Left cardiac atrium (tissue), 2 donors: ENCODE results near the gene SBF1. TPM values are rescaled to one million over a fixed set of nuclear protein-coding genes. Genes with fewer than 3 reads are reported as not detected.

Experiments used
- total RNA-seq, 2 donors: library from RNA; stranded (reverse); fragmentation: NEBNext Ultra II Directional; extraction: Animal tissue kit (Norgen Biotek cat#: 25700); gene quantifications; one replicate each; pipeline ENCODE4 v1.2.1, GENCODE V29; 2021
- donor health status: DM: no; HTN: yes; CAD: no; lungs with severe emphysema.
- donor health status: DM: yes; HTN: yes; CAD: no.

The SBF1 gene
- total RNA-seq, 2 donors from 2014 or later: 44.9 to 54.4 TPM

Other genes starting within 250 kb of the SBF1 start
- 10 to 100 TPM; 20.4 to 22.0 TPM for gene TUBGCP6, start 230.0 kb downstream of the SBF1 start, total RNA-seq
- 10 to 100 TPM; 11.2 to 14.2 TPM for gene HDAC10, start 223.8 kb downstream of the SBF1 start, total RNA-seq
- gene MAPK12, start 213.4 kb downstream of the SBF1 start, total RNA-seq: 10 to 100 TPM; 13.2 to 14.7 TPM
- 10 to 100 TPM; 13.3 to 15.4 TPM for gene MAPK11, start 204.7 kb downstream of the SBF1 start, total RNA-seq
- 10 to 100 TPM; 76.2 to 91.5 TPM for gene PLXNB2, start 167.4 kb downstream of the SBF1 start, total RNA-seq
- gene DENND6B, start 148.0 kb downstream of the SBF1 start, total RNA-seq: 1 to 10 TPM; 2.4 TPM
- 10 to 100 TPM; 40.6 to 46.2 TPM for gene PPP6R2, start 131.7 kb downstream of the SBF1 start, total RNA-seq
- gene ADM2, start 6.5 kb upstream of the SBF1 start, total RNA-seq: under 1 TPM; 0.15 to 0.52 TPM
- not detected for gene MIOX, start 11.8 kb upstream of the SBF1 start, total RNA-seq
- gene LMF2, start 32.7 kb upstream of the SBF1 start, total RNA-seq: 10 to 100 TPM; 35.4 to 37.6 TPM
- 10 to 100 TPM; 29.8 to 32.7 TPM for gene NCAPH2, start 33.2 kb upstream of the SBF1 start, total RNA-seq
- 1 to 10 TPM in 1 of 2 donors, not detected in 1; 1.3 TPM for gene SCO2, start 50.6 kb upstream of the SBF1 start, total RNA-seq
- 10 to 100 TPM; 27.9 to 67.1 TPM for gene TYMP, start 55.0 kb upstream of the SBF1 start, total RNA-seq
- gene KLHDC7B, start 70.9 kb upstream of the SBF1 start, total RNA-seq: under 1 TPM in 1 of 2 donors, not detected in 1; 0.15 TPM
- gene SYCE3, start 87.9 kb upstream of the SBF1 start, total RNA-seq: not detected
- 100 to 1,000 TPM; 201 to 269 TPM for gene CPT1B, start 103.4 kb upstream of the SBF1 start, total RNA-seq
- gene CHKB, start 107.8 kb upstream of the SBF1 start, total RNA-seq: 10 to 100 TPM; 31.6 to 35.3 TPM
- 1 to 10 TPM in 1 of 2 donors, under 1 TPM in 1; 0.42 to 1.1 TPM for gene MAPK8IP2, start 125.8 kb upstream of the SBF1 start, total RNA-seq
- 10 to 100 TPM; 27.0 to 32.5 TPM for gene ARSA, start 153.1 kb upstream of the SBF1 start, total RNA-seq
- gene SHANK3, start 197.8 kb upstream of the SBF1 start, total RNA-seq: 10 to 100 TPM; 19.5 to 34.1 TPM